Myocyte (in vitro differentiated cells): ENCODE results near the gene RPL14. TPM values are rescaled to one million over a fixed set of nuclear protein-coding genes. Genes with fewer than 3 reads are reported as not detected.
"Not testable (repeated sequence)": the region's sequence is repeated elsewhere in the genome, so short reads cannot be mapped to it uniquely, and the experiment has no call there.

ENCODE experiments used
- DNase-seq: peaks from one replicate; pipeline ENCODE4 v3.0.0-alpha.2; 2012; ENCODE audit warnings: low read depth
- polyA plus RNA-seq: library from polyadenylated mRNA; unstranded; fragments of >200 nt; gene quantifications from one replicate; pipeline ENCODE4 v1.2.1, GENCODE V29; 2012; ENCODE audit warnings: missing spikeins
- total RNA-seq: library from RNA; depleted of rRNA; stranded (reverse); fragments of >200 nt; gene quantifications from 2 replicates; pipeline ENCODE4 v1.2.3, GENCODE V29; 2014

Gene RPL14
- 190 and 240 TPM in 2 replicates for total RNA-seq
- 543 TPM for polyA plus RNA-seq

- DNase-seq, result peak; percentile 97
These were observed at the start of gene RPL14 for GRCh38 chr3:40456940-40457823. Gene RPL14 (plus strand): TSS chr3:40457339. CDS start chr3:40457472, 133 bp downstream.

- DNase-seq, result no peak
These were observed 49.5 kb upstream of the RPL14 start for GRCh38 chr3:40407611-40408010.

- no peak for DNase-seq
These were observed 42.9 kb upstream of the RPL14 start for GRCh38 chr3:40414270-40414669.

- no peak for DNase-seq
These were observed 39.1 kb upstream of the RPL14 start for GRCh38 chr3:40417845-40418543.

GRCh38 chr3:40422861-40423260 is 34.3 kb upstream of the RPL14 start:
- DNase-seq, result no peak

GRCh38 chr3:40427045-40427669 is 30.0 kb upstream of the RPL14 start:
- peak; percentile 95 for DNase-seq

- peak; percentile 30 for DNase-seq
These were observed 24.3 kb upstream of the RPL14 start for GRCh38 chr3:40432793-40433192.

GRCh38 chr3:40437889-40438288 is 19.2 kb upstream of the RPL14 start:
- peak; percentile 23 for DNase-seq

GRCh38 chr3:40445062-40445461 is 12.1 kb upstream of the RPL14 start:
- DNase-seq, result no peak

GRCh38 chr3:40445880-40446279 is 11.3 kb upstream of the RPL14 start:
- DNase-seq, result no peak

- DNase-seq, result no peak
These were observed 6.7 kb upstream of the RPL14 start for GRCh38 chr3:40450438-40450837.

- no peak for DNase-seq
These were observed 5.6 kb upstream of the RPL14 start for GRCh38 chr3:40451551-40451950.

GRCh38 chr3:40452057-40452456 is 5.1 kb upstream of the RPL14 start:
- no peak for DNase-seq

- no peak for DNase-seq
These were observed 4.6 kb upstream of the RPL14 start for GRCh38 chr3:40452562-40452875.

- DNase-seq, result peak; percentile 99
These were observed 4.0 kb upstream of the RPL14 start for GRCh38 chr3:40452876-40453730.

- no peak for DNase-seq
These were observed 3.2 kb upstream of the RPL14 start for GRCh38 chr3:40453933-40454332.

- no peak for DNase-seq
These were observed 1.8 kb upstream of the RPL14 start for GRCh38 chr3:40455328-40455727.

GRCh38 chr3:40456279-40456939 is 730 bp upstream of the RPL14 start:
- no peak for DNase-seq

- DNase-seq, result no peak
These were observed 1.3 kb downstream of the RPL14 start for GRCh38 chr3:40458473-40458872.

GRCh38 chr3:40460481-40460880 is 3.3 kb downstream of the RPL14 start:
- DNase-seq, result not testable (repeated sequence)

- DNase-seq, result no peak
These were observed 4.0 kb downstream of the RPL14 start for GRCh38 chr3:40461161-40461560.
